GOT3 (cell line): ENCODE data around the gene RBM34.
"Not testable (repeated sequence)": the region's sequence is repeated elsewhere in the genome, so short reads cannot be mapped to it uniquely, and the experiment has no call there.

Source experiments
- DNase-seq: peaks from one replicate; lab custom pipeline; 2025; ENCODE audit warnings: mixed read lengths; lab: John Stamatoyannopoulos, UW

RBM34 gene, protein sequence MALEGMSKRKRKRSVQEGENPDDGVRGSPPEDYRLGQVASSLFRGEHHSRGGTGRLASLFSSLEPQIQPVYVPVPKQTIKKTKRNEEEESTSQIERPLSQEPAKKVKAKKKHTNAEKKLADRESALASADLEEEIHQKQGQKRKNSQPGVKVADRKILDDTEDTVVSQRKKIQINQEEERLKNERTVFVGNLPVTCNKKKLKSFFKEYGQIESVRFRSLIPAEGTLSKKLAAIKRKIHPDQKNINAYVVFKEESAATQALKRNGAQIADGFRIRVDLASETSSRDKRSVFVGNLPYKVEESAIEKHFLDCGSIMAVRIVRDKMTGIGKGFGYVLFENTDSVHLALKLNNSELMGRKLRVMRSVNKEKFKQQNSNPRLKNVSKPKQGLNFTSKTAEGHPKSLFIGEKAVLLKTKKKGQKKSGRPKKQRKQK

DNA sequence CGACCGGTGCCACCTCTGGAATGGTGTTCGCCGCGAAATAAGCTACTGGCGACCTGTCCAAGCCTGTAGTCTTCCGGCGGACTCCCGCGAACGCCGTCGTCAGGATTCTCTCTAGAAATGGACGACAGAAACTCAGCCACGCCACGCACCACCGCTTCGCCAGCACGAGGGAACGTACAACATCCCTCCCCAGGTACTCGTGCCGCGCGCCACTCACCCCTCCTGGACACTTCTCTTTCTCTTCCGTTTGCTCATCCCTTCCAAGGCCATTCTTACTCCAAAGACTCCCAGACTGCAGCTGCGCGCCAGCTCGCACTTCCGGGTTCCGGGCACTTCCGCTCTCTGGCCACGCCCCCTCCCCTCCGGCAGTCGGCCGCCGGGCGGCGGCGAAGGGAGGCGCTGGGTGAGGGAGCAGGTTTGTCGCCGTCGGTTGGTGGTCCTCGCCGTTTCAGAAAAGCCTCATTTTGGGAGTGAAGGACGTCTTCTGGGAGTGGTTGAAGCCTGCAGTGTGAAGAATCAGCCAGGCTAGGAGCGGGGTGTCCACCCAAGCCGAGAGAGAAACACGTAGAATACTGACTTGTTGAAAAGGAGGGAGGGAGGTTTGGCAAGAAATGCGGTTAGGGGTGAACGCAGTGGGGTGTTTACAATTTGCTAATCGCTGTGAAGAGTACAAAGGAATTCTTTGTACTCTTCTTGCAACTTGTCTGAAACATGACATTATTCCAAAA lies at the start of gene RBM34:
Gene RBM34, minus strand, starts transcription at position 294 of the 728 bp plus-strand sequence. Its CDS starts 24 bp downstream, at position 270.
- DNase-seq = peak; percentile 91

DNA sequence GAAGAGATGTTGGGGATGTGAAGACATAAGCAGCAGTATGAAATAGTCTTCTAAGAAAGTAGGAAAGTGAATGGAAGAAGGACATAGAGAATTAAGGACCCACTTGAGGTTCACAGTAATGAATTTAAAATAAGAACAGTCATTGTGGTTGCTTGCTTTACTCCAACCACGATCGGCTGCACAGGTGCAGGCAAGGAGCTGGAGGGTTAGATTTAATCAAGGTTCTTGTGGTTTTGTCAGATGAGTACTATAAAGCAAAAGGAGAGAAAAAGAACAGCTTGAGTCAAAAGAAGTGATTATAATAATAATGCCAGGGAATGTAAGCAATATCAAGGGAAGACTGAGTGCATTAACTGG lies 46.1 kb upstream of the RBM34 start:
- no peak for DNase-seq

DNA sequence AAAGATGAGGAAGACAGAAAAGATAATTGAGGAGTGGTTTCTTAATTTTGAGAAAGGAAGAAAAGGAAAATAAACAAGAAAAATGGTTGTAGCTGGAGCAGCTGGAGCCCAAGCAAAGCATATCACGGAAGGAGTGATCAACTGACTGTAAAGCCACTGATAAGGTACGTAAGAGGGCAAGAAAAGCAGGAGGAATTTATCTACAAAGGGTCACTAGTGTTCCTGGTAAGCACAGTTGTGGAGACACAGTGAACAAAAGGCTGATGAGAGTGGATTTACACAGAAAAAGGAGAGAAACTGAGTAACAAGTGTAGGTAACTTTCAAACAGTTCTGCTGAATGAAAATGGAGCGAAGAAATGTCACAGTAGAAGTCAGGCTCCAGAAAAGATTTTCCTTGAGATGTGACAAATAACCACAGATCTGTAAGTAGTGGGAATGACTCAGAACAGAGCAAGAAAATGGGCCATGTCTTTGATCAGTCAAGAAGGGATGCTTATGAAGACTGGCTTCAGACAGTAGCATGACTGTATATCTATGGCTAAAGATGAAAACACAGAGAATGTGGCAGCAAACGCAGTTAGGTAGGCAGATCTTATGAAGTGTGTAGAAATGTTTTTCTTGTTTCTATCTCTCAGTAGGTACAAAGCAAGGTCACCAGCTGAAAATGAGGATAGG lies 45.6 kb upstream of the RBM34 start:
- DNase-seq = no peak

DNA sequence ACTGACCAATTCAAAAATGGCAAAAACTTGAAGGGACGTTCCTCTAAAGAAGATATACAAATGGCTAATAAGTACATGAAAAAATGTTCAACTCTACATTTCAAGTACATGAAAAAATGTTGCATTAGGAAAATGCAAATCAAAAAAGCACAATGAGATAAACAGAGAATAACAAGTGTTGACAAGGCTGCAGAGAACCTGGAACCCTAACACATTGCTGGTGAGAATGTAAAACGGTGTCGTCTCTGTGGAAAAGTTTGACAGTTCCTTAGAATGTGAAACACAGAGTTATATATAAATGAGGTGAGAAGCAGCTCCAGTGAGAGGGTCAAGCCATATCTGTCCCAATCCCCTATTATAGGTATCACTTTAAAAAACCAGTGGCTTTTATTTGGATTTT lies 44.6 kb upstream of the RBM34 start:
- no peak for DNase-seq

DNA sequence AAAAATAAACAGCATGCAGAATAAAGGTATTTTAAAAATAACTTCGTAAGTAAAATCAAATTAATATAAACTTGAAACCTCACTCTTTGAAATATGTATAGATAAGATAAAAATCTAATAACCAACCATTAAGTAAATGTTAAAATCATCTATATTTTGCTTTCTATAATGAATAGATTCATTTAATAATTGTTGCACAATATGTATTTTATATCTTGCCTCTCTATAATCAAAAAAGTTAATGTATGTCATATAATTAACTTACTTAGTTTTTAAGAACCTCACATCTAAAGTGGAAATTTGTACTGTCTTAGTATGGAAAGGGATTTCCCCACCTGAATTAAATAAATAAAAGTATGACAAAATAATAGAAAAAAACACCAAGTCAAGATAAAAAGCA lies 42.4 kb upstream of the RBM34 start:
- no peak for DNase-seq

DNA sequence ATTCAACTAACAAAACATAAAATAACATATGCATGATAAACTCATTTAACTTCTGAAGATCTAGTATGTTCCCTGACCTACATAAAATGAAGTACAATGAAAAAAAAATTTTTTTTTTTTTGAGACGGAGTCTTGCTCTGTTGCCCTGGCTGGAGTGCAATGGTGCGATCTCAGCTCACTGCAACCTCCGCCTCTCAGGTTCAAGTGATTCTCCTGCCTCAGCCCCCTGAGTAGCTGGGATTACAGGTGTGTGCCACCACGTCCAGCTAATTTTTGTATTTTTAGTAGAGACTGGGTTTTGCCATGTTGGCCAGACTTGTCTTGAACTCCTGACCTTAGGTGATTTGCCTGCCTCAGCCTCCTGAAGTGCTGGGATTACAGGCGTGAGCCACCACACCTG lies 41.4 kb upstream of the RBM34 start:
- not testable (repeated sequence) for DNase-seq

DNA sequence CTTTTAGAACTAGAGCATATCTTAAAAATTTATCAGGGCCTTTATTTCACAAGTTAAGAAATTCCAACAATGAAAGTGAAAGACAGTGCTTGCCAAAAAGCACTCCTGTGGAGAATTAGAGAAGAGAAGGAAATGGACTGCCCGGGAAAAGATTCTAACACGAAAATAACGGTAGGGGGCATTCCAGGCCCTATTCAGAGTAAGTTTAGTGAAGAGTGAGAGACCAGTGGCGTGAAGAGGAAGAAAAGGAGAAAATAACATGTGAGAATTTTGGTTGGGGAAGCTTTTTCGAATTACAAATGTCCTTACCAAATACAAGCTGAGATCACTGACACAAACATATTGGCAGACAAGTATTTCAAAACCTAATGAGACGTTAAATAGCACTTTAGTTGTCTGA lies 38.4 kb upstream of the RBM34 start:
- DNase-seq = no peak

DNA sequence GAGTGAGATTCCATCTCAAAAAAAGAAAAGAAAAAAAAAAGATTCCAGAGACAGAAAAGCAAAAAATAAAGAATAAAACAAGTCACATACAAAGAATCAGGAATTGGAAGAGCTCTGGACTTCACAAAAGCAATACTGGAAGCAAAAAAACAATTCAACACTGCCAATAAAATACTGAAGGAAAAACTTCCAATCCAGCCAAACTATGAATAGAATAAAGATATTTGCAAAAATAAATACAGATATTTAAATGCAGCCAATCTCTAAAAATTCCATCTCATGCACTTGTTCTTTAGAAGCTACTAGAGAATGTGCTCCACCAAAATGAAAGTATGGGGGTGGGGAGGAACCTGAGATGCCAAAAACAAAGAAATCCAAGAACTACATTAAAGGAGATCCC lies 29.4 kb upstream of the RBM34 start:
- DNase-seq = no peak

DNA sequence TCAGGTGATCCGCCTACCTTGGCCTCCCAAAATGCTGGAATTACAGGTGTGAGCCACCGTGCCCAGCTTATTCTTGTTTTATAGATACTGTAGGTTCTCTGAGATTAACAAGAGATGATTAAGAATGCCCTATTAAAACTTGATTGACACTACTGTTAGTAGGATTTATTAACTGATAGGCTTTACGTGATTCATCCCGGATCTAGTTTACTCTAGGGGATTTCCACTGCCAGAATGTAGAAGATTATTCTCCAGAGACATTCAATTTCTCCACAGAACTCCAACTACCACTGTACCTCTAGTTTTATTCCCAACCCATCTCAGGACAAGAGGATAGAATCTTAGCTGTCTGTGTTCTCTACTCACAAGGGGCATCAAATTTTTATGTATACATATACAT lies 26.3 kb upstream of the RBM34 start:
- DNase-seq = no peak

DNA sequence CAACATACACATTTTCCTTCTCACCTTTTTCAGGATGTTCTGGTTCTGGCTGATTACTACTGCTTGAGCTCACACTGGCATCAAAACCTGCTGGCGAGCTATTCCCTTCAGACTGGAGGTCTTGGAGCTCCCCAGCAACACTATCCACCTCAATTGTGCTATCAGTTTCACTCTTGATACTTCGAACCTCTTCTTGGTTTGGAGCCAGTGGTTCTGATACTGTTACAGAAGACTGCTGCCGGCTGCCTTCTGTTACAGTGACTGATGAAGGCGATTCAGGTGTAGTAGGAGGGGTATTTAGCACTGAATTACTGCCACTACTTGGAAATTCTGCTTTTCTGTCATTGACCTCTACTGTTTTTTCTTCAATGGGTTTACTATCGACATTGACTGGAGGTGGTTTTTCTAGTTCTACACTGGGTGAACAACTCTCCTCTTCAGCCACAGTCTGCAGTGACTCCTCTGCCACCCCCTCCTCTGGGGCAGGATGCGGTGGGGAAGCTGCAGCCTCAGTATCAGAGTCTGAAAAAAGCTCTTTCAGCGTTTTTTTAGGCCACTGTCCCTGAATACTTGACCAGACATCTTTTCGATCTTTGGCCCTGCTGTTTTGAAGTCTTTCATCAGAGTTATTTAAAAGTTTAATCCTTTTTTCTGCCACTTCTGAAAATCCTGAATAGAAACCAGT lies 20.7 kb upstream of the RBM34 start:
- no peak for DNase-seq

DNA sequence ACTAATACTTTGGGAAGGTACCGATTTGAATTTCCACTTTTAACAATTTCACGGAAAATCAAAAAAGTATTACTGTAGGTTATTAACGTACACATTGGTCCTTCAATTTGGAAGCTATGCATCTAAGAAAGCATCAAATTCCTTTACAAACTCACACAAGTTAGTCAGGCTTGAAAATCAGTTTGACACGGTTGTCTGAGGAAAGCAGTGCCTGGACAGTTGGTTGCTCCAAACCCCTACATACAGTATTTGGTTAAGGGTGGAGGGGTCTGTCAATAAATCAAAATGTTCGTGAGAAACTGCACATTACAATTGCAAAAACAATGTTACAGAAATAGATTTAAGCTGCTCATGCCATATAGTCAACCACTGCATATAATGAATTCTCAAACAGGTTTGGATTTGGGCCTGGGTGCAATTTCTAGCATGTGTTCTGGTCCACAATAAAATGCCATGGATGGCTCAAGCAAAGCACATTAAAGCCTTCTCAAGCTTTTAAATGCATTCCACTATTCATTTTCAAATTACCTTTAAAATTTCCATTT lies 19.9 kb upstream of the RBM34 start:
- no peak for DNase-seq

DNA sequence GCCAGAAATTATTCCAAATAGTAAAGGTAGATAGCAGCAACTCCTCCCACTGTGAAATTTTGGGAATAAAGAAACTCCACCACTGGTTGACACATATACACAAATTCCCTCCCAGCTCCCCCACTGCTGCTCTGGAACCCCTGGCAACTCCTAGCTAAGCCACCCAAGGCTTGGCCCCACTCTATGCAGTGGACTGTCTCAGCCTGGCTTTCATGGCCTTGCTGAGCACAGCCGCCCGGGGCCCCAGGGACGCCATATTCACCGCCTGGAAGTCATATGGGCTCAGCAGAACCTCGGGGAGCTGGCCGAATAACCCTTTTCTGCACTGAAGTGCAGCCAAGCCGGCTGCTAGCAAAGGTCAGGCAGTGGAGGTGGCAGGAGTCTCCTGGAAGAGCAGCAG lies 15.4 kb upstream of the RBM34 start:
- DNase-seq = no peak

DNA sequence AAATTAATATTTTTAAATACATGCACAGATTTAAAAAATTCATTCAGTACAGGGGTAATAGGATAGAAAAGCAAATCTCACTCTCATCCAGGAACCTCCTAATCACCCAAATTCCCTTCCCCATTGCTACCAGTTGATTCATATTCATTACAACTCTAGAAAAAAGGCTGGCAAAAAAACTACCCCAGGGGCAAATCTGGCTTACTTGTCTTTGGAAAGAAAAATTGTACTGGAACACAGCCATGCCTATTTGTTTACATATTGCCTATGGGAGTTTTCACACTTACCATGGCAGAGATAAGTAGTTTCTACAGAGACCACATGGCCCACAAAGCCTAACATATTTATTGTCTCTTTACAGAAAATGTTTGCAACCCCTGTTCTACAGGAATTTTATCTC lies 8.9 kb upstream of the RBM34 start:
- no peak for DNase-seq

DNA sequence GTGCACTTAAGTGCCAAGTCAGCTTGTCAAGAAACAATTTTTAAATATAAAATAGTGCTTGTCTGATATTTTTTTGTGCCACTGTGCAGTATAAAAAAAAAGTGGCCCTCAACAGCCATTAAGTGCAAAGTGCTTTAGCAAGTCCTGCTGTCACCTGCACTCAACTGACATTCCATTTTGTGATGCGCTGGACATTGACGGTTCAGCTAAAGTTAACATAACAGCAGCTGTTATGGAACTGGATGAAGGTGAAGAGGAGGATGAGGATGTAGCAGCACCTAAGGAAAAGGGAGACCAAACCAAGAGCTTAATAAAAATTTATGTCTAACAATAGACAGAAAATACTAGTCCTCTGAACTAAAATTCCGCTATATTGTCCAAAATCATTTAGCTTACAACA lies 7.3 kb upstream of the RBM34 start:
- no peak for DNase-seq

DNA sequence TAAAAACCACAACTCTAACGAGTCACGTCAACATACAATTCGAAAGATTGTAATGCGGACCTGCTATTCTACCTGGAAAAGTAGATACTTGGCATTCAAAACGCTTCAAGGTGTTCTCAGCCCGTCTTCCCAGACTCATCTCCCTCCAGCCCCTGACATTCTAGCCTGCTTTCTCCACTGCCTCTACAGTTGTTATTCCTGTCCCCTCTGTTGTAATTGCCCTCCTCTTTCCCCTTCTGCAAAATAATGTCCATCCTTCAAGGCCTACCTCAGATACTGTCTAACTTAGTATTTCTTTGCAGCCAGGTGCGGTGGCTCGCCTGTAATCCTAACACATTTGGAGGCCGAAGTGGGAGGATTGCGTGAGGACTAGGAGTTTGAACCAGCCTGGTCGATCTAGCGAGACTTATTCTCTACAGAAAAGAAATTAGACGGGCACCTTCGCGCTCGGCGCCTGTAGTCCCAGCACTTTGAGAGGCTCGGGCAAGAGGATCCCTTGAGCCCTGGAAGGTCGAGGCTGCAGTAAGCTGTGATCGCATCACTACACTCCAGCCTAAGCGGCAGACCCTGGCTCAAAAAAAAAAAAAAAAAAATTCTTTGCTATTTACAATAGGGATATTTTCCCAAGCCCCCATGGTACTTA lies 756 bp upstream of the RBM34 start:
- DNase-seq = no peak

DNA sequence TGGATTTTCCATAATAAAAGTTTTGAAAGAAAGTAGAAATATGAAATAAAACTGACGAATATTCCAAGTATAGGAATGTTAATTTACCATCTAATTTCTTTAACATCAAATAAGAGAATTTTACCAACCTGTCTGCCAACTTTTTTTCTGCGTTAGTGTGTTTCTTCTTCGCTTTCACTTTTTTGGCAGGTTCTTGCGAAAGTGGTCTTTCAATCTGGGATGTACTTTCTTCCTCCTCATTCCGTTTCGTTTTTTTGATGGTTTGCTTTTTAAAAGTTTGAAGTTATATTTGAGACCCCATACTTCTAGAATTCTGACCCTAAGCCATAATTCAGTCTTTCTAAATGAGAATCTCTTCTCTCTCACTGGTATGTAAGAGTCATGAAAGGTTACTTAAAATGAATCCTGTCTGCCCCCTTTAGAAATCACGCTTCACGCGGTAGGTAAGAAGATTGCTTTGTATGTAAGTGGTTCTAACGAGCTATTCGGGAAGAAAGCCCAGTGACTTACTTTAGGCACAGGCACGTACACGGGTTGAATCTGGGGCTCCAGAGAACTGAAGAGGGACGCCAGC lies 580 bp downstream of the RBM34 start:
- no peak for DNase-seq

DNA sequence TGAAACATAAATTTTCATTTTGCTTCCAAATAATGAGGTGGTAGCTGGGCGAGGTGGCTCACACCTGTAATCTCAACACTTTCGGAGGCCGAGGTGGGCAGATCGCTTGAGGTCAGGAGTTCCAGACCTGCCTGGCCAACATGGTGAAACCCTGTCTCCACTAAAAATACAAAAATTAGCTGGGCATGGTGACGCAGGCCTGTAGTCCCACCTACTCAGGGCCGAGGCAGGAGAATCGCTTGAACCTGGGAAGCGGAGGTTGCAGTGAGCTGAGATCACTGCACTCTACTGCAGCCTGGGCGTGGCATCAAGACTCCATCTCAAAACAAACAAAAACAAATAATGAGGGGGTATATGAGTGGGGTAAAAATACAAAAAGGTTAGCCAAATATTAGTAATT lies 1.1 kb downstream of the RBM34 start:
- not testable (repeated sequence) for DNase-seq

DNA sequence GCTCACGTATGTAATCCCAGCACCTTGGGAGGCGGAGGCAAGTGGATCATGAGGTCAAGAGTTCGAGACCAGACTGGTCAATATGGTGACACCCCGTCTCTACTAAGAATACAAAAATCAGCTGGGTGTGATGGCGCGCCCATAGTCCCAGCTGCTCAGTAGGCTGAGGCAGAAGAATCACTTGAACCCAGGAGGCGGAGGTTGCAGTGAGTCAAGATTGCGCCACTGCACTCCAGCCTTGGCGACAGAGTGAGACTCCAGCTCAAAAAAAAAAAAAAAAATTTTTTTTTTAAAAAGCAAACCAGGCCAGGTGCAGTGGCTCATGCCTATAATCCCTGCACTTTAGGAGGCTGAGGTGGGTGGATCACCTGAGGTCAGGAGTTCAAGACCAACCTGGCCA lies 1.8 kb downstream of the RBM34 start:
- not testable (repeated sequence) for DNase-seq

DNA sequence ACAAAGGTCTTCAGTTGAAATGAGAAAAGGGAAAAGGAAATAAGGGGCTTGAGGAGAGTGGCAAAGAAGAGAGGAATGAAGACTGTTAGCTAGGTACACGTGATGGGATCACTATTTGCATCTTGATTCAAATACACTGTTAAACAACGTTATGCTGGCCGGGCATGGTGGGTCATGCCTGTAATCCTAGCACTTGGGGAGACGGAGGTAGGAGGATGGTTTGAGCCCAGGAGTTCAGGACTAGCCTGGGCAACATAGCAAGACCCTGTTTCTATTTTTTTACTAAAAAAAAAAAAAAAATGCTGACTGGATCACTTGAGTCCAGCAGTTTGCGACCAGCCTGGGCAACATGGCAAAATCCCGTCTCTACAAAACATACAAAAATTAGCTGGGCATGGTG lies 2.4 kb downstream of the RBM34 start:
- DNase-seq = no peak

DNA sequence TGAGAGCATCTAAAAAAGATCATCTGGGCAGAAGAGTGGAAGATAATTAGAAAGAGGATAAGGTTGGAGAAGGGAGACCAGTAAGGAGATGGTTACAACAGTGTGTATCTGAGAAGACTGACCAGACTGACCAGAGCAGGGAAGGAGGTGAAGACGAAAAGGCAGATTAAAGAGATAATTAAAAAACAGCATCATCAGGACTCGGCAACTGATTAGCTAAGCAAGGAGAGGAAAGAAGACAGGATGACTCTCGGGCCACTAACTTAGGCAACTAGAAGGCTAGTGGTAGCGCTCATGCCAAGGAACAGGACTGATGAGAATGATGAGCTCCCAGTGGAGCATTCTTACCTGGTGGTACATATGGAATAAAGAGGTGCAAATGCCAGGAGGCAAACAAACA lies 3.9 kb downstream of the RBM34 start:
- DNase-seq = no peak

DNA sequence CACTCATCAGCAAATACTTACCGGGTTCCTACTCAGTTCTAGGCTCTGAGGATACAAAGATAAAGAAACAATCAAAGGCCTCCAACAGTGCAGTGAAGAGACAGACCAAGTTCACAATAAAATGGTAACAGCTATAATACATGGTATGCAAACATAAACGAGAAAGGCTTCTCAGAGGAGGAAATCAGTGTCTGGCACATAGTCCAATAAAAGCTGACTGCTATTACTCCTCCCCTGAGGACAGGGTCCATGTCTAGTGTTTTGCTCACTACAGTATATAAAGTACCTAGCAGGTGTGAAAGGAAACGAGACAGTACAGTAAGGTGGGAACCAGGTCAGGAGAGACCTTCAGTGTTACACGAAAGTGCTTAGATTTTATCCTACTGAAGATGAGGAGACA lies 4.3 kb downstream of the RBM34 start:
- DNase-seq = no peak
